ENCODE data around the gene RHBDF2. TPM values are rescaled to one million over a fixed set of nuclear protein-coding genes. Genes with fewer than 3 reads are reported as not detected.
A peak's percentile ranks its signal among the peaks of the same experiment; 100 is the strongest.

The RHBDF2 gene
- total RNA-seq, 4 donors from 2014 or later, result 11.4 to 29.8 (median 23.3) TPM

- DNase-seq, result no peak
- Histone ChIP-seq H3K36me3 (no peaks in the 10 kb centered on the region), H3K9me3 (no peaks in the 10 kb centered on the region), H3K27me3 (no peaks in the 10 kb centered on the region), H3K4me1 (peaks cover 0 to 3% of the 10 kb centered on the region in 2 donors), H3K4me3 (no peak overlapping the region), H3K27ac (no peak overlapping the region)
- intact Hi-C loops (cut with DNase I; ENCODE audit: low total_unique reads) (no loop called here), in situ Hi-C loops (cut with MboI; ENCODE audit: low sequenced_read_pairs in 4 of 4) (no loop called here)
- no peak for ATAC-seq
- TF ChIP-seq CTCF (IDR thresholded peaks at IDR 0.05 in 4 of 5, conservative IDR thresholded peaks at IDR 0.05 in 1 of 5) (no peak), POLR2A (IDR thresholded peaks at IDR 0.05) (no peak)
Observed at GRCh38 chr17:76461765-76462555, 39.3 kb downstream of the RHBDF2 start.

GRCh38 chr17:76459674-76460073, 41.5 kb downstream of the RHBDF2 start:
- no peak for TF ChIP-seq CTCF (IDR thresholded peaks at IDR 0.05 in 4 of 5, conservative IDR thresholded peaks at IDR 0.05 in 1 of 5)
- no peak overlapping the region for H3K27ac ChIP-seq
- H3K4me1 ChIP-seq, result no peaks in the 10 kb centered on the region
- H3K36me3 ChIP-seq, result no peaks in the 10 kb centered on the region
- no peak for DNase-seq
- ATAC-seq, result no peak
- no peak overlapping the region for H3K4me3 ChIP-seq
- intact Hi-C loops (cut with DNase I; ENCODE audit: low total_unique reads) (no loop called here), in situ Hi-C loops (cut with MboI; ENCODE audit: low sequenced_read_pairs in 4 of 4) (no loop called here)
- H3K27me3 ChIP-seq, result no peaks in the 10 kb centered on the region
- H3K9me3 ChIP-seq, result no peaks in the 10 kb centered on the region

- in situ Hi-C loops (cut with MboI; ENCODE audit: low sequenced_read_pairs in 4 of 4) (no loop called here), intact Hi-C loops (cut with DNase I; ENCODE audit: low total_unique reads) (no loop called here)
Observed at GRCh38 chr17:76458580-76459490, 42.4 kb downstream of the RHBDF2 start.

GRCh38 chr17:76453431-76453743, 47.8 kb downstream of the RHBDF2 start:
- H3K4me3 ChIP-seq, result peak overlapping the region in 1 of 4 donors; percentile 78
- peaks cover 20% of the 10 kb centered on the region in 2 donors for H3K4me1 ChIP-seq
- ATAC-seq (no peak), DNase-seq (no peak)
- no peaks in the 10 kb centered on the region for H3K9me3 ChIP-seq
- no peaks in the 10 kb centered on the region for H3K36me3 ChIP-seq
- H3K27ac ChIP-seq, result peak overlapping the region in 1 of 4 donors; percentile 98
- H3K27me3 ChIP-seq, result no peaks in the 10 kb centered on the region
- TF ChIP-seq CTCF (IDR thresholded peaks at IDR 0.05 in 4 of 5, conservative IDR thresholded peaks at IDR 0.05 in 1 of 5) (no peak), POLR2A (IDR thresholded peaks at IDR 0.05) (no peak)
- intact Hi-C loops (cut with DNase I; ENCODE audit: low total_unique reads) (loop anchor here (2.0 to 5.0 kb wide), 2 partner anchors 36 to 45 kb away; no protein-coding TSS in a partner anchor), in situ Hi-C loops (cut with MboI; ENCODE audit: low sequenced_read_pairs in 4 of 4) (no loop called here)

More at GRCh38 chr17:76458580-76459490, 42.4 kb downstream of the RHBDF2 start:
- no peaks in the 10 kb centered on the region for H3K9me3 ChIP-seq
- H3K27me3 ChIP-seq, result no peaks in the 10 kb centered on the region
- TF ChIP-seq CTCF (IDR thresholded peaks at IDR 0.05 in 4 of 5, conservative IDR thresholded peaks at IDR 0.05 in 1 of 5) (peak in 2 of 5 experiments; percentile 16 to 35), POLR2A (IDR thresholded peaks at IDR 0.05) (no peak)
- no peak overlapping the region for H3K4me3 ChIP-seq
- H3K27ac ChIP-seq, result no peak overlapping the region
- no peaks in the 10 kb centered on the region for H3K4me1 ChIP-seq
- DNase-seq, result no peak
- H3K36me3 ChIP-seq, result no peaks in the 10 kb centered on the region
- ATAC-seq, result peak; percentile 46 to 53
